Endothelial cell (in vitro differentiated cells): ENCODE measurements around the gene LGALS7B. TPM values are rescaled to one million over a fixed set of nuclear protein-coding genes. Genes with fewer than 3 reads are reported as not detected.

Experiments
- DNase-seq: peaks from one replicate; pipeline ENCODE4 v3.0.0; 2021; ENCODE audit warnings: low spot score
- H3K27ac Mint-ChIP-seq: one replicate; pipeline ENCODE4 v1.8.0; 2021; ENCODE audit warnings: mixed read lengths, inconsistent platforms; ENCODE audit not compliant: unreplicated experiment
- H3K27me3 Mint-ChIP-seq: one replicate; pipeline ENCODE4 v1.8.0; 2021; ENCODE audit warnings: mild to moderate bottlenecking, moderate library complexity, mixed read lengths, inconsistent platforms; ENCODE audit not compliant: unreplicated experiment
- H3K36me3 Mint-ChIP-seq: one replicate; pipeline ENCODE4 v1.8.0; 2021; ENCODE audit warnings: mild to moderate bottlenecking, low read depth, mixed read lengths, inconsistent platforms; ENCODE audit not compliant: unreplicated experiment
- H3K4me1 Mint-ChIP-seq: one replicate; pipeline ENCODE4 v1.8.0; 2021; ENCODE audit warnings: mild to moderate bottlenecking, mixed read lengths, inconsistent platforms; ENCODE audit not compliant: unreplicated experiment
- H3K4me3 Mint-ChIP-seq: one replicate; pipeline ENCODE4 v1.8.0; 2021; ENCODE audit warnings: mild to moderate bottlenecking, mixed read lengths, inconsistent platforms; ENCODE audit not compliant: unreplicated experiment
- H3K9me3 Mint-ChIP-seq: one replicate; pipeline ENCODE4 v1.8.0; 2021; ENCODE audit warnings: mixed read lengths, inconsistent platforms; ENCODE audit not compliant: unreplicated experiment
- CTCF ChIP-seq: fragments of 200-600 bp; sonication (generic); IDR thresholded peaks from one replicate; pipeline ENCODE4 v1.5.0; 2021; ENCODE audit warnings: antibody characterized with exemption; ENCODE audit not compliant: unreplicated experiment
- long read RNA-seq: library from polyadenylated mRNA; unstranded; transcript quantifications from one replicate; pipeline ENCODE4 v2.0.0, GENCODE V29; 2020; ENCODE audit not compliant: unreplicated experiment
- total RNA-seq: library from RNA; stranded (reverse); fragmentation: NEBNext Ultra II Directional; extraction: Animal tissue kit (Norgen Biotek cat#: 25700); gene quantifications from one replicate; pipeline ENCODE4 v1.2.1, GENCODE V29; 2021; ENCODE audit not compliant: unreplicated experiment

The LGALS7B gene
- 18.8 TPM for total RNA-seq
- long read RNA-seq, partial matches to known transcripts: 10 of 10 reads
- long read RNA-seq, other reads (novel, unspliced or antisense): 0 of 10 reads

- Mint-ChIP-seq H3K4me3 (no peak within 1 kb of the TSS), H3K4me1 (peaks cover 14% of the 10 kb centered on the region), H3K9me3 (no peaks in the 10 kb centered on the region), H3K27ac (peak within 1 kb of the TSS; percentile 84), H3K27me3 (peaks cover 7% of the 10 kb centered on the region), H3K36me3 (no peaks in the 10 kb centered on the region)
- no peak for DNase-seq
- no peak for TF ChIP-seq CTCF
Measured at GRCh38 chr19:38788478-38789243, at the start of gene LGALS7B. TSS of gene LGALS7B (plus strand) at chr19:38789200. CDS start at chr19:38789227, 27 bp downstream.

- no peak for TF ChIP-seq CTCF
- H3K36me3 Mint-ChIP-seq: peaks cover 5% of the 10 kb centered on the region
- H3K4me1 Mint-ChIP-seq: peaks cover 6% of the 10 kb centered on the region
- DNase-seq: no peak
- no peaks in the 10 kb centered on the region for H3K9me3 Mint-ChIP-seq
- H3K27me3 Mint-ChIP-seq: peaks cover 12% of the 10 kb centered on the region
- no peak overlapping the region for H3K27ac Mint-ChIP-seq
- H3K4me3 Mint-ChIP-seq: no peak overlapping the region
Measured at GRCh38 chr19:38739440-38740256, 49.4 kb upstream of the LGALS7B start.

- Mint-ChIP-seq H3K9me3 (no peaks in the 10 kb centered on the region), H3K36me3 (peaks cover 5% of the 10 kb centered on the region), H3K27me3 (peaks cover 12% of the 10 kb centered on the region), H3K27ac (no peak overlapping the region), H3K4me3 (no peak overlapping the region), H3K4me1 (peaks cover 6% of the 10 kb centered on the region)
- DNase-seq: no peak
- TF ChIP-seq CTCF: no peak
Measured at GRCh38 chr19:38740257-38740592, 48.8 kb upstream of the LGALS7B start.

- Mint-ChIP-seq H3K27me3 (peaks cover 12% of the 10 kb centered on the region), H3K4me3 (no peak overlapping the region), H3K4me1 (peaks cover 6% of the 10 kb centered on the region), H3K9me3 (no peaks in the 10 kb centered on the region), H3K36me3 (peaks cover 5% of the 10 kb centered on the region), H3K27ac (no peak overlapping the region)
- no peak for TF ChIP-seq CTCF
- DNase-seq: no peak
Measured at GRCh38 chr19:38740932-38741331, 48.1 kb upstream of the LGALS7B start.
